Keratinocyte (primary cell): ENCODE data around the gene CHAF1A.

Source experiments
- EZH2 ChIP-seq: IDR thresholded peaks from one replicate; pipeline ENCODE4 v1.6.1; 2012; ENCODE audit warnings: inconsistent platforms, mild to moderate bottlenecking, low read length, moderate library complexity
- TF ChIP-seq, protein P1 (sequence below), 3 experiments: IDR thresholded peaks in 1 of 3; conservative IDR thresholded peaks in 1 of 3; optimal IDR thresholded peaks in 1 of 3; 2 replicates in 2 of 3; 3 replicates in 1 of 3; pipeline versions ENCODE3 to v1.5.1; 2011; ENCODE audit warnings: low read length in 3 of 3, mild to moderate bottlenecking in 3 of 3, moderate library complexity in 2 of 3, control low read depth in 1 of 3, inconsistent platforms in 1 of 3; ENCODE audit not compliant: insufficient read depth in 2 of 3; ENCODE audit errors: extremely low read depth in 1 of 3

DNA sequence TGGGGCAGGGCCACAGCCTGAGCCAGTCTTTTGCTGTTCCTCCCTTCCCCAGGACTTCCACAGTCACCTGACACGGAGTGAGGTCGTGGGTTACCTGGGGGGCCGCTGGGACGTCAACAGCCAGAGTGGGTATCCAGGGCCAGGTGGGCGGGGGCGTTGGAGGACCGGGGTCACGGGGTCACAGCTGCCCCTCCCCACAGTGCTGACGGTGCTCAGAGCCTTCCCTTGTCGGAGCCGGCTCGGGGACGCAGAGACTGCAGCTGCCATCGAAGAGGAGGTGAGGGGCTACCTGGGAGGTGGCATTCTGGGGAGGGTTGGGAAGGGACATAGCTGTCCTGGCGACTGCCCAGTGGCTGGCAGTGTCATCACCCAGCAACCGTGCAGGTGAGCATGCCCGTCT is 47.5 kb upstream of the CHAF1A start:
- TF ChIP-seq, protein P1, sequence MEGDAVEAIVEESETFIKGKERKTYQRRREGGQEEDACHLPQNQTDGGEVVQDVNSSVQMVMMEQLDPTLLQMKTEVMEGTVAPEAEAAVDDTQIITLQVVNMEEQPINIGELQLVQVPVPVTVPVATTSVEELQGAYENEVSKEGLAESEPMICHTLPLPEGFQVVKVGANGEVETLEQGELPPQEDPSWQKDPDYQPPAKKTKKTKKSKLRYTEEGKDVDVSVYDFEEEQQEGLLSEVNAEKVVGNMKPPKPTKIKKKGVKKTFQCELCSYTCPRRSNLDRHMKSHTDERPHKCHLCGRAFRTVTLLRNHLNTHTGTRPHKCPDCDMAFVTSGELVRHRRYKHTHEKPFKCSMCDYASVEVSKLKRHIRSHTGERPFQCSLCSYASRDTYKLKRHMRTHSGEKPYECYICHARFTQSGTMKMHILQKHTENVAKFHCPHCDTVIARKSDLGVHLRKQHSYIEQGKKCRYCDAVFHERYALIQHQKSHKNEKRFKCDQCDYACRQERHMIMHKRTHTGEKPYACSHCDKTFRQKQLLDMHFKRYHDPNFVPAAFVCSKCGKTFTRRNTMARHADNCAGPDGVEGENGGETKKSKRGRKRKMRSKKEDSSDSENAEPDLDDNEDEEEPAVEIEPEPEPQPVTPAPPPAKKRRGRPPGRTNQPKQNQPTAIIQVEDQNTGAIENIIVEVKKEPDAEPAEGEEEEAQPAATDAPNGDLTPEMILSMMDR (optimal IDR thresholded peaks at IDR 0.05 in 1 of 3, IDR thresholded peaks at IDR 0.05 in 1 of 3, conservative IDR thresholded peaks at IDR 0.05 in 1 of 3; ENCODE audit: extremely low read depth in 1 of 3, insufficient read depth in 2 of 3, low read length in 3 of 3), result no peak
- TF ChIP-seq EZH2, result no peak
